HEK293 (cell line): ENCODE results near the gene B3GAT1.
A peak's percentile ranks its signal among the peaks of the same experiment; 100 is the strongest.

Source experiments
- CTCF ChIA-PET: fragments of 350-600 bp; formaldehyde crosslinking; extraction: SDS; loops from one replicate; lab custom pipeline; 2021; ENCODE audit warnings: antibody characterized with exemption; lab: Yijun Ruan, JAX
- POLR2A ChIA-PET: fragments of 300-600 bp; formaldehyde crosslinking; extraction: SDS; loops from one replicate; lab custom pipeline; 2020; ENCODE audit warnings: antibody characterized with exemption, inconsistent platforms; lab: Yijun Ruan, JAX
- H3K27ac ChIP-seq: fragments of 200-500 bp; sonication (Bioruptor generic); 2 replicates; pipeline ENCODE4 v1.5.1; 2014; ENCODE audit warnings: low read depth, low read length, control low read depth, inconsistent platforms; ENCODE audit errors: extremely low read depth
- H3K36me3 ChIP-seq, 2 experiments: fragments of 200-500 bp in 1 of 2; sonication (Bioruptor generic) in 1 of 2; 1 replicate in 1 of 2; 2 replicates in 1 of 2; pipeline ENCODE4 v1.5.1; 2014 to 2017; ENCODE audit warnings: inconsistent platforms in 2 of 2, low read length in 2 of 2; ENCODE audit not compliant: control insufficient read depth in 2 of 2, insufficient read depth in 1 of 2
- H3K4me1 ChIP-seq: fragments of 200-500 bp; sonication (Bioruptor generic); 2 replicates; pipeline ENCODE4 v1.5.1; 2014; ENCODE audit warnings: mild to moderate bottlenecking, low read length, inconsistent platforms; ENCODE audit not compliant: control insufficient read depth, insufficient read depth
- H3K4me3 ChIP-seq: 2 replicates; pipeline ENCODE4 v1.5.1; 2011; ENCODE audit warnings: low read depth, mild to moderate bottlenecking, control low read depth, low read length, moderate library complexity
- H3K9me3 ChIP-seq: fragments of 200-500 bp; sonication (Bioruptor generic); 2 replicates; pipeline ENCODE4 v1.5.1; 2014; ENCODE audit warnings: low read depth, low read length, inconsistent platforms; ENCODE audit not compliant: control insufficient read depth, insufficient read depth
- EGR2 ChIP-seq: fragments of 450-650 bp; formaldehyde crosslinking; IDR thresholded peaks from 2 replicates; pipeline ENCODE4 v1.5.1; 2016; ENCODE audit warnings: low read depth, missing biosample characterization, missing genetic modification characterization
- FEZF1 ChIP-seq: fragments of 450-650 bp; formaldehyde crosslinking; IDR thresholded peaks from 2 replicates; pipeline ENCODE4 v1.5.1; 2016; ENCODE audit warnings: missing biosample characterization, missing genetic modification characterization
- GLIS1 ChIP-seq: fragments of 450-650 bp; formaldehyde crosslinking; IDR thresholded peaks from 2 replicates; pipeline ENCODE4 v1.5.1; 2016; ENCODE audit warnings: missing biosample characterization, missing genetic modification characterization
- SALL2 ChIP-seq: fragments of 450-650 bp; formaldehyde crosslinking; IDR thresholded peaks from 2 replicates; pipeline ENCODE4 v1.5.0; 2017; ENCODE audit warnings: missing biosample characterization, mild to moderate bottlenecking, missing genetic modification characterization, borderline replicate concordance
- TCF7L2 ChIP-seq: IDR thresholded peaks from 2 replicates; pipeline ENCODE4 v1.6.1; 2011; ENCODE audit warnings: low read depth, mild to moderate bottlenecking, inconsistent platforms, low read length, moderate library complexity, borderline replicate concordance
- TRIM28 ChIP-seq: IDR thresholded peaks from 2 replicates; pipeline ENCODE4 v1.6.1; 2011; ENCODE audit warnings: low read length, control low read depth, borderline replicate concordance
- ZBTB17 ChIP-seq: fragments of 450-650 bp; formaldehyde crosslinking; IDR thresholded peaks from 2 replicates; pipeline ENCODE4 v1.5.1; 2016; ENCODE audit warnings: missing biosample characterization, missing genetic modification characterization
- ZBTB21 ChIP-seq: fragments of 450-650 bp; formaldehyde crosslinking; IDR thresholded peaks from 2 replicates; pipeline ENCODE4 v1.5.1; 2017; ENCODE audit warnings: missing biosample characterization, missing genetic modification characterization
- ZFHX2 ChIP-seq: fragments of 450-650 bp; formaldehyde crosslinking; conservative IDR thresholded peaks from 2 replicates; pipeline ENCODE4 v1.5.1; 2016; ENCODE audit warnings: missing biosample characterization, missing genetic modification characterization
- ZIC2 ChIP-seq: fragments of 450-650 bp; formaldehyde crosslinking; IDR thresholded peaks from 2 replicates; pipeline ENCODE4 v1.5.1; 2016; ENCODE audit warnings: missing biosample characterization, missing genetic modification characterization
- ZNF138 ChIP-seq: fragments of 450-650 bp; formaldehyde crosslinking; IDR thresholded peaks from 2 replicates; pipeline ENCODE4 v1.5.1; 2016; ENCODE audit warnings: missing biosample characterization, missing genetic modification characterization, borderline replicate concordance
- ZNF214 ChIP-seq: fragments of 450-650 bp; formaldehyde crosslinking; IDR thresholded peaks from 2 replicates; pipeline ENCODE4 v1.5.1; 2017; ENCODE audit warnings: missing biosample characterization, mild to moderate bottlenecking, missing genetic modification characterization, borderline replicate concordance
- ZNF292 ChIP-seq: fragments of 450-650 bp; formaldehyde crosslinking; IDR thresholded peaks from 2 replicates; pipeline ENCODE4 v1.5.1; 2016; ENCODE audit warnings: low read depth, missing biosample characterization, missing genetic modification characterization, borderline replicate concordance
- ZNF350 ChIP-seq: fragments of 450-650 bp; formaldehyde crosslinking; IDR thresholded peaks from 2 replicates; pipeline ENCODE4 v1.5.0; 2017; ENCODE audit warnings: missing biosample characterization, mild to moderate bottlenecking, missing genetic modification characterization
- ZNF600 ChIP-seq: fragments of 450-650 bp; formaldehyde crosslinking; IDR thresholded peaks from 2 replicates; pipeline ENCODE4 v1.5.1; 2016; ENCODE audit warnings: missing biosample characterization, missing genetic modification characterization
- ZNF621 ChIP-seq: fragments of 450-650 bp; formaldehyde crosslinking; IDR thresholded peaks from 2 replicates; pipeline ENCODE4 v1.5.1; 2017; ENCODE audit warnings: missing biosample characterization, missing genetic modification characterization
- ZNF623 ChIP-seq: fragments of 450-650 bp; formaldehyde crosslinking; IDR thresholded peaks from 2 replicates; pipeline ENCODE4 v1.5.1; 2016; ENCODE audit warnings: missing biosample characterization, missing genetic modification characterization
- ZNF629 ChIP-seq: fragments of 450-650 bp; formaldehyde crosslinking; IDR thresholded peaks from 2 replicates; pipeline ENCODE4 v1.5.1; 2017; ENCODE audit warnings: missing biosample characterization, missing genetic modification characterization
- ZNF660 ChIP-seq: fragments of 450-650 bp; IDR thresholded peaks from 2 replicates; pipeline ENCODE4 v1.5.1; 2018; ENCODE audit warnings: missing biosample characterization, mild to moderate bottlenecking, missing genetic modification characterization
- ZNF843 ChIP-seq: fragments of 450-650 bp; formaldehyde crosslinking; IDR thresholded peaks from 2 replicates; pipeline ENCODE4 v1.5.1; 2016; ENCODE audit warnings: missing biosample characterization, missing genetic modification characterization
- TF ChIP-seq, protein P1 (sequence below): fragments of 450-650 bp; formaldehyde crosslinking; IDR thresholded peaks from 2 replicates; pipeline ENCODE4 v1.5.1; 2016; ENCODE audit warnings: missing biosample characterization, missing genetic modification characterization
- TF ChIP-seq, protein P2 (sequence below): fragments of 450-650 bp; formaldehyde crosslinking; IDR thresholded peaks from 2 replicates; pipeline ENCODE4 v1.5.1; 2017; ENCODE audit warnings: missing biosample characterization, missing genetic modification characterization
- TF ChIP-seq, protein P3 (sequence below): fragments of 450-650 bp; formaldehyde crosslinking; IDR thresholded peaks from 2 replicates; pipeline ENCODE4 v1.5.1; 2016; ENCODE audit warnings: missing biosample characterization, missing genetic modification characterization
- TF ChIP-seq, protein P4 (sequence below): fragments of 450-650 bp; formaldehyde crosslinking; IDR thresholded peaks from 2 replicates; pipeline ENCODE4 v1.5.1; 2017; ENCODE audit warnings: missing biosample characterization, missing genetic modification characterization
- TF ChIP-seq, protein P5 (sequence below): fragments of 450-650 bp; formaldehyde crosslinking; IDR thresholded peaks from 2 replicates; pipeline ENCODE4 v1.5.1; 2016; ENCODE audit warnings: missing biosample characterization, missing genetic modification characterization

The B3GAT1 gene

DNA sequence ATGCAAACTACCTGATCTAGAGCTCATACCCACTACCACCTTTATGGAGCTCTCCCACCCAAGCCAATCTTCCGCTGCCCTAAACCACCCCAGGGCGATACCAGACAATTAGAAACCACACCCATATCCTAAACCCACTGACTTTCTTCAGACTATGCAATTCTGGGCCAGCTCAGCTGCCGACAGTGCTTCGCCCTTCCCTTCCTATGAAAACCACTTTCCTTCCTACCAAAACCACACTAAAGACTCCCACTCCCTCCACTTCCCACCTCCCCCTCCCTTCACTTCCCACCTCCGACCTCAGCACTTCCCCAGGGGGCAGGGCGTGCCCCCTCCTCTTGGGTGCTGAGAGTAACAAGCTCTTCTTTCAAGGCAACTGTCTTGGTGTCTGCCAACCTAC is 25.1 kb downstream of the B3GAT1 start:
- H3K36me3 ChIP-seq: no peaks in the 10 kb centered on the region
- H3K4me3 ChIP-seq: no peak overlapping the region
- ChIA-PET CTCF (interaction anchor here (0.9 kb wide), 1 partner anchor 179 kb away, joined by 3 read pairs; no protein-coding TSS in a partner anchor), POLR2A (no interaction called here)
- TF ChIP-seq, protein P1, sequence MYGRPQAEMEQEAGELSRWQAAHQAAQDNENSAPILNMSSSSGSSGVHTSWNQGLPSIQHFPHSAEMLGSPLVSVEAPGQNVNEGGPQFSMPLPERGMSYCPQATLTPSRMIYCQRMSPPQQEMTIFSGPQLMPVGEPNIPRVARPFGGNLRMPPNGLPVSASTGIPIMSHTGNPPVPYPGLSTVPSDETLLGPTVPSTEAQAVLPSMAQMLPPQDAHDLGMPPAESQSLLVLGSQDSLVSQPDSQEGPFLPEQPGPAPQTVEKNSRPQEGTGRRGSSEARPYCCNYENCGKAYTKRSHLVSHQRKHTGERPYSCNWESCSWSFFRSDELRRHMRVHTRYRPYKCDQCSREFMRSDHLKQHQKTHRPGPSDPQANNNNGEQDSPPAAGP (tag by site-specific recombination): 0 out of 2 replicates have a peak, but pooled peaks have one; percentile 47
- peak; percentile 94 for TF ChIP-seq EGR2 (tag by site-specific recombination)
- TF ChIP-seq SALL2 (tag by site-specific recombination): no peak
- TF ChIP-seq ZFHX2 (tag by site-specific recombination): peak; percentile 83
- no peak for TF ChIP-seq ZNF621 (tag by site-specific recombination)
- TF ChIP-seq, protein P2, sequence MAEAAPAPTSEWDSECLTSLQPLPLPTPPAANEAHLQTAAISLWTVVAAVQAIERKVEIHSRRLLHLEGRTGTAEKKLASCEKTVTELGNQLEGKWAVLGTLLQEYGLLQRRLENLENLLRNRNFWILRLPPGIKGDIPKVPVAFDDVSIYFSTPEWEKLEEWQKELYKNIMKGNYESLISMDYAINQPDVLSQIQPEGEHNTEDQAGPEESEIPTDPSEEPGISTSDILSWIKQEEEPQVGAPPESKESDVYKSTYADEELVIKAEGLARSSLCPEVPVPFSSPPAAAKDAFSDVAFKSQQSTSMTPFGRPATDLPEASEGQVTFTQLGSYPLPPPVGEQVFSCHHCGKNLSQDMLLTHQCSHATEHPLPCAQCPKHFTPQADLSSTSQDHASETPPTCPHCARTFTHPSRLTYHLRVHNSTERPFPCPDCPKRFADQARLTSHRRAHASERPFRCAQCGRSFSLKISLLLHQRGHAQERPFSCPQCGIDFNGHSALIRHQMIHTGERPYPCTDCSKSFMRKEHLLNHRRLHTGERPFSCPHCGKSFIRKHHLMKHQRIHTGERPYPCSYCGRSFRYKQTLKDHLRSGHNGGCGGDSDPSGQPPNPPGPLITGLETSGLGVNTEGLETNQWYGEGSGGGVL (tag by site-specific recombination): no peak
- TF ChIP-seq, protein P3, sequence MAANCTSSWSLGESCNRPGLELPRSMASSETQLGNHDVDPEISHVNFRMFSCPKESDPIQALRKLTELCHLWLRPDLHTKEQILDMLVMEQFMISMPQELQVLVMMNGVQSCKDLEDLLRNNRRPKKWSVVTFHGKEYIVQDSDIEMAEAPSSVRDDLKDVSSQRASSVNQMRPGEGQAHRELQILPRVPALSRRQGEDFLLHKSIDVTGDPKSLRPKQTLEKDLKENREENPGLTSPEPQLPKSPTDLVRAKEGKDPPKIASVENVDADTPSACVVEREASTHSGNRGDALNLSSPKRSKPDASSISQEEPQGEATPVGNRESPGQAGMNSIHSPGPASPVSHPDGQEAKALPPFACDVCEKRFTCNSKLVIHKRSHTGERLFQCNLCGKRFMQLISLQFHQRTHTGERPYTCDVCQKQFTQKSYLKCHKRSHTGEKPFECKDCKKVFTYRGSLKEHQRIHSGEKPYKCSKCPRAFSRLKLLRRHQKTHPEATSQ: no peak
- TF ChIP-seq ZNF292 (tag by site-specific recombination): no peak
- no peaks in the 10 kb centered on the region for H3K9me3 ChIP-seq
- H3K4me1 ChIP-seq: peaks cover 3% of the 10 kb centered on the region; the same call in 1 of the 2 replicates
- H3K27ac ChIP-seq: no peak overlapping the region

DNA sequence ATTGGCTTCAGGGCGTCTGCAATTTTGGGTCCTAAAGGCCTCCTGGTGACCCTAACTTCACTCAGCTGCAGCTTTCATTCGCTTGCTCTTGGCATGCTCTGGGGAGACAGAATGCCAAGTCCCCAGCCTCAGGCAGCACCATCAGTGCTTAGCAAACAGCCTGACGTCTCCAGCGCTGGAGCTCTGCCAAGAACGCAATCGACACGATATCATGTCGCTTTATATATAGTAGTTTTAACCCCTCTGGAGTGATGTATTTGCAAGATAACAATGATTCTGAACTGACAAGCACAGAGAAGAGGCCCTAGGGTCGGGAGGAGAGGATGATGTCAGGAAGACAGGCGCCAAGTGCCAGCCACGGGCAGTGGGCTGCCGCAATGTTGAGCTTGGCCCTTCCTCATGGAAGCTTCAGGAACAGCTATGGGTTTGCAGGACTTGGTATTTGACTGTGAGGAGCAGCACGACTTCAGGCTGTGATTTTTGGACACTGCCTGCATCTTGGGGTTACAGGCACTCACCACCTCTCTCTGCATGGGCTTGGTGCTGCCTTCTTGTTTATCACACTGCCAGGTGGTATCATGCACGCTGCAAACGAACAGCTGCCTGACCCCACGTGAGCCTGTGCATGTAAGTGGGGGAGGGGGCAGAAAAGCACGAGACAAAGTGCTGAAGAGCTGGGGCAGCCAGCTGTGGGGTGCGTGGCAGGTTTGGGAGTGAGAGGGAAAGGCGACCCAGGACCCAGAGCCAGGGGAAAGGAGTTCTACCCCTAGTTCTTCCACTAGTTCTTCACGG is 26.1 kb downstream of the B3GAT1 start:
- ChIA-PET POLR2A (no interaction called here), CTCF (interaction anchor here (0.9 kb wide), 1 partner anchor 178 kb away, joined by 3 read pairs; no protein-coding TSS in a partner anchor)
- Histone ChIP-seq H3K27ac (no peak overlapping the region), H3K4me3 (no peak overlapping the region), H3K9me3 (no peaks in the 10 kb centered on the region), H3K36me3 (no peaks in the 10 kb centered on the region), H3K4me1 (peaks cover 3% of the 10 kb centered on the region; the same call in 1 of the 2 replicates)
- peak; percentile 40; the same call in 1 of the 2 replicates for TF ChIP-seq ZNF843 (tag by site-specific recombination)
- no peak for TF ChIP-seq ZFHX2 (tag by site-specific recombination)
- TF ChIP-seq ZNF621 (tag by site-specific recombination): no peak
- TF ChIP-seq TRIM28: peak; percentile 55; the same call in 1 of the 2 replicates
- TF ChIP-seq ZNF350 (tag by site-specific recombination): no peak
- TF ChIP-seq ZNF629 (tag by site-specific recombination): peak; percentile 44; the same call in 1 of the 2 replicates
- TF ChIP-seq ZNF600 (tag by site-specific recombination): 0 out of 2 replicates have a peak, but pooled peaks have one; percentile 36
- TF ChIP-seq ZNF660: no peak
- peak; percentile 20; the same call in 1 of the 2 replicates for TF ChIP-seq ZIC2 (tag by site-specific recombination)
- TF ChIP-seq ZBTB17 (tag by site-specific recombination): 0 out of 2 replicates have a peak, but pooled peaks have one; percentile 20
- peak; percentile 17; the same call in 1 of the 2 replicates for TF ChIP-seq FEZF1 (tag by site-specific recombination)
- TF ChIP-seq, protein P4, sequence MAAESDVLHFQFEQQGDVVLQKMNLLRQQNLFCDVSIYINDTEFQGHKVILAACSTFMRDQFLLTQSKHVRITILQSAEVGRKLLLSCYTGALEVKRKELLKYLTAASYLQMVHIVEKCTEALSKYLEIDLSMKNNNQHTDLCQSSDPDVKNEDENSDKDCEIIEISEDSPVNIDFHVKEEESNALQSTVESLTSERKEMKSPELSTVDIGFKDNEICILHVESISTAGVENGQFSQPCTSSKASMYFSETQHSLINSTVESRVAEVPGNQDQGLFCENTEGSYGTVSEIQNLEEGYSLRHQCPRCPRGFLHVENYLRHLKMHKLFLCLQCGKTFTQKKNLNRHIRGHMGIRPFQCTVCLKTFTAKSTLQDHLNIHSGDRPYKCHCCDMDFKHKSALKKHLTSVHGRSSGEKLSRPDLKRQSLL (tag by site-specific recombination): no peak
- TF ChIP-seq ZNF623: no peak
- TF ChIP-seq, protein P5, sequence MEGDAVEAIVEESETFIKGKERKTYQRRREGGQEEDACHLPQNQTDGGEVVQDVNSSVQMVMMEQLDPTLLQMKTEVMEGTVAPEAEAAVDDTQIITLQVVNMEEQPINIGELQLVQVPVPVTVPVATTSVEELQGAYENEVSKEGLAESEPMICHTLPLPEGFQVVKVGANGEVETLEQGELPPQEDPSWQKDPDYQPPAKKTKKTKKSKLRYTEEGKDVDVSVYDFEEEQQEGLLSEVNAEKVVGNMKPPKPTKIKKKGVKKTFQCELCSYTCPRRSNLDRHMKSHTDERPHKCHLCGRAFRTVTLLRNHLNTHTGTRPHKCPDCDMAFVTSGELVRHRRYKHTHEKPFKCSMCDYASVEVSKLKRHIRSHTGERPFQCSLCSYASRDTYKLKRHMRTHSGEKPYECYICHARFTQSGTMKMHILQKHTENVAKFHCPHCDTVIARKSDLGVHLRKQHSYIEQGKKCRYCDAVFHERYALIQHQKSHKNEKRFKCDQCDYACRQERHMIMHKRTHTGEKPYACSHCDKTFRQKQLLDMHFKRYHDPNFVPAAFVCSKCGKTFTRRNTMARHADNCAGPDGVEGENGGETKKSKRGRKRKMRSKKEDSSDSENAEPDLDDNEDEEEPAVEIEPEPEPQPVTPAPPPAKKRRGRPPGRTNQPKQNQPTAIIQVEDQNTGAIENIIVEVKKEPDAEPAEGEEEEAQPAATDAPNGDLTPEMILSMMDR: 0 out of 2 replicates have a peak, but pooled peaks have one; percentile 11
- no peak for TF ChIP-seq ZNF214
- no peak for TF ChIP-seq ZNF138
- peak; percentile 72; the same call in 1 of the 2 replicates for TF ChIP-seq GLIS1 (tag by site-specific recombination)
- TF ChIP-seq, protein P1 (tag by site-specific recombination): no peak
- TF ChIP-seq TCF7L2: no peak
- no peak for TF ChIP-seq ZBTB21
